D721Med (cell line): ENCODE measurements around the gene IFIT5.
"Not testable (repeated sequence)": the region's sequence is repeated elsewhere in the genome, so short reads cannot be mapped to it uniquely, and the experiment has no call there.

ENCODE experiments used
- DNase-seq: peaks from one replicate; pipeline ENCODE4 v3.0.0; 2011; ENCODE audit warnings: low spot score; ENCODE audit not compliant: insufficient read length
- FAIRE-seq: peaks from 2 replicates; lab custom pipeline; 2011; peaks lifted over from hg19 to GRCh38; lab: Jason Lieb, UNC
- TF ChIP-seq, protein P1 (sequence below): IDR thresholded peaks from 2 replicates; pipeline ENCODE4 v1.5.1; 2012; ENCODE audit warnings: mild to moderate bottlenecking, control low read depth; ENCODE audit not compliant: insufficient read depth; ENCODE audit errors: missing control alignments

Gene IFIT5

DNA sequence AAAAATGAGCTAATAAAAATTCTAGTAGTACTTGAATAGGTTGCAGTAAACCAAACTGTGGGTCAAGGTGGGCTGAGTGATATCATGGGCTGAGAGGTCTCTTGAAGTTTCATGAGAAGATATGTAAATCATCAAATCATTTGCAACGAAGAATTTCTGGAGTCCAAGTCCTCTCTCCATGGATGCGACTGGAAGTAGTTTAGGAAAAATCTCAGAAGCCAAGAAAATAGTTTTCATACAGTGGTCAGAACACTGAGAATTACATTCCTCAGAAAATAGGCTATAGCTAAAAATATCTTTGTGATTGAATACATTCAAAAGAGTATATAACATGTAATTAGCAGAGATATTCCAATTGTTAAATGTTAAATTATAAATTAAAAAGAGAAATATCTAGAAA is 25.6 kb upstream of the IFIT5 start:
- DNase-seq, result no peak
- FAIRE-seq, result no peak
- TF ChIP-seq, protein P1, sequence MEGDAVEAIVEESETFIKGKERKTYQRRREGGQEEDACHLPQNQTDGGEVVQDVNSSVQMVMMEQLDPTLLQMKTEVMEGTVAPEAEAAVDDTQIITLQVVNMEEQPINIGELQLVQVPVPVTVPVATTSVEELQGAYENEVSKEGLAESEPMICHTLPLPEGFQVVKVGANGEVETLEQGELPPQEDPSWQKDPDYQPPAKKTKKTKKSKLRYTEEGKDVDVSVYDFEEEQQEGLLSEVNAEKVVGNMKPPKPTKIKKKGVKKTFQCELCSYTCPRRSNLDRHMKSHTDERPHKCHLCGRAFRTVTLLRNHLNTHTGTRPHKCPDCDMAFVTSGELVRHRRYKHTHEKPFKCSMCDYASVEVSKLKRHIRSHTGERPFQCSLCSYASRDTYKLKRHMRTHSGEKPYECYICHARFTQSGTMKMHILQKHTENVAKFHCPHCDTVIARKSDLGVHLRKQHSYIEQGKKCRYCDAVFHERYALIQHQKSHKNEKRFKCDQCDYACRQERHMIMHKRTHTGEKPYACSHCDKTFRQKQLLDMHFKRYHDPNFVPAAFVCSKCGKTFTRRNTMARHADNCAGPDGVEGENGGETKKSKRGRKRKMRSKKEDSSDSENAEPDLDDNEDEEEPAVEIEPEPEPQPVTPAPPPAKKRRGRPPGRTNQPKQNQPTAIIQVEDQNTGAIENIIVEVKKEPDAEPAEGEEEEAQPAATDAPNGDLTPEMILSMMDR, result no peak

DNA sequence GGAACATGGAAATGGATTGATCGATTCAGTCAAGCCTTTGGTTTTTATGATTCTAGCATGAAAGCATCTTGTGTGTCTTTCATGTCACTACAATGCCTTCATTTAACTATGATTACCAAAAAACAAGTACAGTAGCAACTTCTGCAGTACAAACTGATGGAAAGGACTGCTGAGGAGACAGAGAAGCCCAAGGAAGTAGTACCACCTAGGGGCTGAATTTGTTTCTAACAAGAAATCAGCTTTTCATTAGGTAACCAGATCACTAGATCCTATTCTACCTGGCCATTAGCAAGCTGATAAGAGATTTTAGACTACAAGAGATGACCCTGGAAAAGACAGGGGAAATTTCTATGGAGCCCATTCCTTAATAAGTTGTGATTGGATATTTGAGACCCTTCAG is 25.1 kb upstream of the IFIT5 start:
- no peak for DNase-seq
- FAIRE-seq, result no peak
- TF ChIP-seq, protein P1, result no peak

DNA sequence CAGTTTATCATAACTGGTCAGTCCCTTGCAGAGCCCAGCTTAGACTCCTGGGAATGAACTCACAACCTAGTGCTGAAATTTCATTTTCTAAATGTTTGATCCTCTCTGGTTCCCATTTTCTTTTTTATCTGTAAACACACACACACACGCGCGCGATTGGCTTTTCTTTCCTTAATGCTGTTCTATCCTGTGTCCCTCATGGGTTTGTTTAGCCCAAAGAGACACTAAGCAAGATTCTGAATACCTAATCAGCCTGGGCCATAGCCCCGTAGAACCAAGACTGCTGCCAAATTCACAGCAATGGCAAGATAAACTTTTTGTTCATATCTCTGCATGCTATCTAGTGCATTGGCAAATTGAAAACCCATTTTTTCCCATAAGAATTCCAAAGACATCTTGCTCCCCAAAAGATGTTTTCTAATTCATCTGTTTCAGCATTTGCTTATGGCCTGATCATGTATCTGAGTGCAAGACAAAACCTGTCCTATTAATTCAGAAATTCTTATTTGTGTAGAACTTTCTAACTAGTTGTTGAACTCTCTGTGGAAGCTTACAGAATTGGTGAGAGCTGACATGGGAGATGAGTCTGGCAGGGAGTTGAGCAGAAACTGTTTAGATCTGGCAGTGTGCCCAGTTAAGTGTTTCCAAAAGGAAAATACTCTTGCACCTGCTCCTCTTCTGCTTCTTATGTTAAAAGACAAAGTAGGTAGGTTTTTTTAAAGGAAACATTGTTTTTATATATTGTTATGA is 23.7 kb upstream of the IFIT5 start:
- TF ChIP-seq, protein P1, result no peak
- FAIRE-seq (no peak), DNase-seq (no peak)

DNA sequence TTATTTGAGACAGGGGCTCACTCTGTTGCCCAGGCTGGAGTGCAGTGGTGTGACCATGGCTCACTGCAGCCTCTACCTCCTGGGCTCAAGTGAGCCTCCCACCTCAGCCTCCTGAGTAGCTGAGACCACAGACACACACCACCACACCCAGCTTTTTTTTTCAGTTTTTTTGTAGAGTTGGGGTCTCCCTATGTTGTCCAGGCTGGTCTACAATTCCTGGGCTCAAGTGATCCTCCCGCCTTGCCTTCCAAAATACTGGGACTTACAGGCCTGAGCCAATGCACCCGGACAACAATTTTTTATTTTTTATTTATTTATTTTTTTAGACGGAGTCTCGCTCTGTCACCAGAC is 23.2 kb upstream of the IFIT5 start:
- DNase-seq, FAIRE-seq: not testable (repeated sequence)

DNA sequence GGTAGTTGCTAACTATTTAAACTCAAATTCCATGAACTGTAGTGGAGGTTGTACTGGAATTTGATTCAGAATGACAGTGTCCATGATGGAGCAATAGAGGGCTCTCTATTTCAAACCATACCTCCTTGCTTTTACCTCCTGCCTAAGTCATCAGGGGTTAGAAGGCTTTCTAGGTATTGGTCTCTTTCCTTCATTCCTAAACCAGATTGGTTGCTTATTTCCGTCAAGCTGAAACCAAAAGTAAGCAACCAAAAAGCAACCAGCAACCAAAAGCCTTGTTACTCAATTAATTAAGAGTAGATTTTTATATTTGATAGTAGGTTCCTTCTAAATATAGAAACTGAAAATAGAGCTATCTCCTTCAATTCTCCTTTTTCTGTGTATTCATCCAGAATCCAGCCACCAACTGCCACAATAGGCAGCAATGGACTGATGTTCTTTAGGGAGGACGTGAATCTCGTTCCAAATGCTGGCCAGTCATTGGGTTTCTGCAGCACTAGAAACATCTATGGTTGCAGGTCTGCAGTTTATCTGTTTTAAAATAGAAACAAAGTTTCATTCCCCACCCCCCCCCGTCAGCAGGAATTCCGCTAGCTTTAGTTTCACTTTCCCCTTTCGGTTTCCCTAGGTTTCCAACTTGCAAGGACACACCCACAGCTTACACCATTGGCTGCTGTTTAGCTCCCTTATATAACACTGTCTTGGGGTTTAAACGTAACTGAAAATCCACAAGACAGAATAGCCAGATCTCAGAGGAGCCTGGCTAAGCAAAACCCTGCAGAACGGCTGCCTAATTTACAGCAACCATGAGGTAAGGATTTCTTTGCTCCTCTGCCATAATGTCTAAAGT is 22.2 kb upstream of the IFIT5 start, which contains the start of gene IFIT1:
Gene IFIT1, plus strand, starts transcription at position 717 of the 850 bp plus-strand sequence. Its CDS starts 90 bp downstream, at position 807.
- no peak for FAIRE-seq
- no peak for DNase-seq
- TF ChIP-seq, protein P1, result no peak

DNA sequence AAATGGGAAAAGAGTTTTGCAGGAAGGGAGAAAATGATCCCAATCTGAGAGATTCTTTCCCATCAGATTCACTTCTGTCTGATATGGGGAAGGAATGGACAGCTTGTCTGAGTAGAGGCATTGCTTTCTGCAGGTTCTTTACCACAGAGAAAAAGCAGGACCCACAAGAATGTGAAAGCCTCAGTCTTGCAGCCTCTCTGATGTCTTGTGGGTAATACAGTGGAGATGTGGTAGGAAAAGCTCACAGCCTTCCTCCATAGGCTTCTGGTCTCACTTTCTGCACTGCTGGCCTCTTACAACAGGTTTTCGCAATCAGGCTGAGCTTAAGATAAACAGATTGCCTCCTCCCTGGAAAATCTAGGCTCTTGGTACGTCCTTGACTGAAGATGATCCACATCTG is 21.4 kb upstream of the IFIT5 start:
- FAIRE-seq, result no peak
- TF ChIP-seq, protein P1, result no peak
- no peak for DNase-seq

DNA sequence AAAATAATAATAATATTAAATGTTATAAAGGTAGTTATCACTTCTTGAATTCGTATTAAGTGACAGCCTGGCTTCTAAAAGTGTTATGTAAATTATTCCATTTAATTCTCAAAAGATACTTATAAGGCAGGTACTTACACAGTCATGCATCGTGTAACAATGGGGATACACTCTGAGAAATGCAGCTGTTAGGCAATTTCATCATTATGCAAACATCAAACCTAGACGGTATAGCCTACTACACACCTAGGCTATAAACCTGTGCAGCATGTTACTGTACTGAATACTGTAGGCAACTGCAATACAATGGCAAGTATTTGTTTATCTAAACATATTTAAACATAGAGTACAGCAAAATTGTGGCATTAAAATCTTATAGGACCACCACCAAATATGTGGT is 20.5 kb upstream of the IFIT5 start:
- TF ChIP-seq, protein P1, result no peak
- no peak for FAIRE-seq
- DNase-seq, result no peak
